HG03521 (cell line): ENCODE measurements around the gene ATP2B3.

Experiments used
- ATAC-seq: cut with Tn5 transposase; IDR thresholded peaks from one replicate; pipeline ENCODE4 v1.9.1; 2021; ENCODE audit warnings: mild to moderate bottlenecking, moderate library complexity; ENCODE audit not compliant: unreplicated experiment

ATP2B3 gene

GRCh38 chrX:153530411-153531129 is 13.1 kb downstream of the ATP2B3 start:
- ATAC-seq: no peak

- ATAC-seq: no peak
Measured at GRCh38 chrX:153533091-153533490, 15.6 kb downstream of the ATP2B3 start.

- ATAC-seq: no peak
Measured at GRCh38 chrX:153537080-153537479, 19.6 kb downstream of the ATP2B3 start.

GRCh38 chrX:153537526-153538295 is 20.3 kb downstream of the ATP2B3 start:
- ATAC-seq: no peak

GRCh38 chrX:153538424-153538823 is 21.0 kb downstream of the ATP2B3 start:
- no peak for ATAC-seq

- ATAC-seq: no peak
Measured at GRCh38 chrX:153539171-153539978, 21.9 kb downstream of the ATP2B3 start.

- no peak for ATAC-seq
Measured at GRCh38 chrX:153539979-153540358, 22.5 kb downstream of the ATP2B3 start.

GRCh38 chrX:153544727-153545126 is 27.3 kb downstream of the ATP2B3 start:
- no peak for ATAC-seq

- ATAC-seq: no peak
Measured at GRCh38 chrX:153546386-153546785, 28.9 kb downstream of the ATP2B3 start.

- ATAC-seq: no peak
Measured at GRCh38 chrX:153547195-153547594, 29.8 kb downstream of the ATP2B3 start.

- ATAC-seq: no peak
Measured at GRCh38 chrX:153549231-153549630, 31.8 kb downstream of the ATP2B3 start.

GRCh38 chrX:153549807-153550206 is 32.4 kb downstream of the ATP2B3 start:
- ATAC-seq: no peak

GRCh38 chrX:153551135-153551534 is 33.7 kb downstream of the ATP2B3 start:
- ATAC-seq: no peak

GRCh38 chrX:153554519-153555167 is 37.2 kb downstream of the ATP2B3 start:
- no peak for ATAC-seq

- no peak for ATAC-seq
Measured at GRCh38 chrX:153556767-153557166, 39.3 kb downstream of the ATP2B3 start.

GRCh38 chrX:153557618-153558355 is 40.3 kb downstream of the ATP2B3 start:
- no peak for ATAC-seq

- no peak for ATAC-seq
Measured at GRCh38 chrX:153560000-153560399, 42.6 kb downstream of the ATP2B3 start.

GRCh38 chrX:153560466-153560865 is 43.0 kb downstream of the ATP2B3 start:
- ATAC-seq: no peak

- no peak for ATAC-seq
Measured at GRCh38 chrX:153561337-153561736, 43.9 kb downstream of the ATP2B3 start.

- no peak for ATAC-seq
Measured at GRCh38 chrX:153562546-153562945, 45.1 kb downstream of the ATP2B3 start.
